ENCODE results near the gene PITPNM3.
"Not testable (repeated sequence)": the region's sequence is repeated elsewhere in the genome, so short reads cannot be mapped to it uniquely, and the experiment has no call there.

Gene PITPNM3

GRCh38 chr17:6556121-6557039 lies at the start of gene PITPNM3:
Gene PITPNM3, minus strand, starts transcription at chr17:6556555. Its CDS starts 149 bp downstream, at chr17:6556406.
- DNase-seq (ENCODE audit: extremely low read depth in 1 of 2, low read depth in 1 of 2) = no peak

- DNase-seq (ENCODE audit: extremely low read depth in 1 of 2, low read depth in 1 of 2) = no peak
Measured at GRCh38 chr17:6605142-6605541, 48.8 kb upstream of the PITPNM3 start.

GRCh38 chr17:6603744-6604325 lies 47.5 kb upstream of the PITPNM3 start:
- DNase-seq (ENCODE audit: extremely low read depth in 1 of 2, low read depth in 1 of 2) = no peak

- no peak for DNase-seq (ENCODE audit: extremely low read depth in 1 of 2, low read depth in 1 of 2)
Measured at GRCh38 chr17:6602141-6602540, 45.8 kb upstream of the PITPNM3 start.

- DNase-seq (ENCODE audit: extremely low read depth in 1 of 2, low read depth in 1 of 2) = no peak
Measured at GRCh38 chr17:6599364-6599763, 43.0 kb upstream of the PITPNM3 start.

GRCh38 chr17:6597727-6598126 lies 41.4 kb upstream of the PITPNM3 start:
- DNase-seq (ENCODE audit: extremely low read depth in 1 of 2, low read depth in 1 of 2) = no peak

GRCh38 chr17:6596941-6597340 lies 40.6 kb upstream of the PITPNM3 start:
- no peak for DNase-seq (ENCODE audit: extremely low read depth in 1 of 2, low read depth in 1 of 2)

GRCh38 chr17:6596511-6596910 lies 40.2 kb upstream of the PITPNM3 start:
- DNase-seq (ENCODE audit: extremely low read depth in 1 of 2, low read depth in 1 of 2) = no peak

GRCh38 chr17:6596081-6596480 lies 39.7 kb upstream of the PITPNM3 start:
- DNase-seq (ENCODE audit: extremely low read depth in 1 of 2, low read depth in 1 of 2) = no peak

- not testable (repeated sequence) for DNase-seq (ENCODE audit: extremely low read depth in 1 of 2, low read depth in 1 of 2)
Measured at GRCh38 chr17:6593371-6593770, 37.0 kb upstream of the PITPNM3 start.

- no peak for DNase-seq (ENCODE audit: extremely low read depth in 1 of 2, low read depth in 1 of 2)
Measured at GRCh38 chr17:6592173-6592572, 35.8 kb upstream of the PITPNM3 start.

GRCh38 chr17:6591599-6592158 lies 35.3 kb upstream of the PITPNM3 start:
- DNase-seq (ENCODE audit: extremely low read depth in 1 of 2, low read depth in 1 of 2) = no peak

GRCh38 chr17:6589266-6589946 lies 33.1 kb upstream of the PITPNM3 start:
- DNase-seq (ENCODE audit: extremely low read depth in 1 of 2, low read depth in 1 of 2) = no peak

GRCh38 chr17:6588165-6588564 lies 31.8 kb upstream of the PITPNM3 start:
- no peak for DNase-seq (ENCODE audit: extremely low read depth in 1 of 2, low read depth in 1 of 2)

- DNase-seq (ENCODE audit: extremely low read depth in 1 of 2, low read depth in 1 of 2) = no peak
Measured at GRCh38 chr17:6587310-6587709, 31.0 kb upstream of the PITPNM3 start.

- no peak for DNase-seq (ENCODE audit: extremely low read depth in 1 of 2, low read depth in 1 of 2)
Measured at GRCh38 chr17:6583411-6583810, 27.1 kb upstream of the PITPNM3 start.

GRCh38 chr17:6580625-6581024 lies 24.3 kb upstream of the PITPNM3 start:
- no peak for DNase-seq (ENCODE audit: extremely low read depth in 1 of 2, low read depth in 1 of 2)

GRCh38 chr17:6578491-6578890 lies 22.1 kb upstream of the PITPNM3 start:
- no peak for DNase-seq (ENCODE audit: extremely low read depth in 1 of 2, low read depth in 1 of 2)

GRCh38 chr17:6577686-6578263 lies 21.4 kb upstream of the PITPNM3 start:
- no peak for DNase-seq (ENCODE audit: extremely low read depth in 1 of 2, low read depth in 1 of 2)

GRCh38 chr17:6576038-6576785 lies 19.9 kb upstream of the PITPNM3 start:
- no peak for DNase-seq (ENCODE audit: extremely low read depth in 1 of 2, low read depth in 1 of 2)
